MCF 10A (cell line): ENCODE data around the gene SCNN1G. TPM values are rescaled to one million over a fixed set of nuclear protein-coding genes. Genes with fewer than 3 reads are reported as not detected.
A peak's percentile ranks its signal among the peaks of the same experiment; 100 is the strongest.
"Not testable (repeated sequence)": the region's sequence is repeated elsewhere in the genome, so short reads cannot be mapped to it uniquely, and the experiment has no call there.

Experiments
- BruUV-seq: library from RNA; stranded (reverse); fragments of 400-500 nt; replicated peaks from 2 replicates; lab custom pipeline; 2021; lab: Mats Ljungman, UMichigan
- CTCF ChIA-PET: fragments of 300-600 bp; sonication (Branson Sonifier 250); formaldehyde crosslinking; extraction: SDS; loops from one replicate; lab custom pipeline; 2021; ENCODE audit warnings: antibody characterized with exemption, inconsistent platforms; lab: Yijun Ruan, JAX
- POLR2A ChIA-PET: fragments of 300-600, 350-650 bp; sonication (Branson Sonifier 250); formaldehyde crosslinking; extraction: SDS; loops from one replicate; lab custom pipeline; 2020; ENCODE audit warnings: antibody characterized with exemption, inconsistent platforms; lab: Yijun Ruan, JAX
- DNase-seq: peaks from one replicate; pipeline ENCODE4 v3.0.0-alpha.2; 2018; ENCODE audit not compliant: unreplicated experiment
- H3K27ac Mint-ChIP-seq: one replicate; pipeline ENCODE4 v1.8.0; 2022; ENCODE audit warnings: mild to moderate bottlenecking, low read depth, mixed read lengths; ENCODE audit not compliant: unreplicated experiment
- H3K27me3 Mint-ChIP-seq: one replicate; pipeline ENCODE4 v1.8.0; 2022; ENCODE audit warnings: mixed read lengths; ENCODE audit not compliant: insufficient read depth, unreplicated experiment
- H3K36me3 Mint-ChIP-seq: one replicate; pipeline ENCODE4 v1.8.0; 2022; ENCODE audit warnings: mild to moderate bottlenecking, moderate library complexity, mixed read lengths; ENCODE audit not compliant: insufficient read depth, unreplicated experiment
- H3K4me1 Mint-ChIP-seq: one replicate; pipeline ENCODE4 v1.8.0; 2022; ENCODE audit warnings: mixed read lengths; ENCODE audit not compliant: insufficient read depth, unreplicated experiment
- H3K4me3 Mint-ChIP-seq: one replicate; pipeline ENCODE4 v1.8.0; 2022; ENCODE audit warnings: mild to moderate bottlenecking, moderate library complexity, mixed read lengths; ENCODE audit not compliant: unreplicated experiment
- H3K9me3 Mint-ChIP-seq: one replicate; pipeline ENCODE4 v1.8.0; 2022; ENCODE audit warnings: mixed read lengths; ENCODE audit not compliant: unreplicated experiment
- CTCF ChIP-seq: fragments of 200-600 bp; IDR thresholded peaks from one replicate; pipeline ENCODE4 v1.8.0; 2022; ENCODE audit warnings: antibody characterized with exemption, mild to moderate bottlenecking; ENCODE audit not compliant: unreplicated experiment
- intact Hi-C: fragments of 100-400 bp; cut with micrococcal nuclease; formaldehyde crosslinking; loops from 2 replicates; pipeline ENCODE4 v1.14.1; 2022
- total RNA-seq: library from RNA; stranded (reverse); gene quantifications from 2 replicates; pipeline ENCODE4 v1.2.3, GENCODE V29; 2022

SCNN1G gene
- total RNA-seq, 1 experiment from 2014 or later, result 11.9 TPM

GRCh38 chr16:23141500-23141899 is 41.0 kb upstream of the SCNN1G start:
- Mint-ChIP-seq H3K4me1 (peaks cover 18% of the 10 kb centered on the region), H3K27ac (no peak overlapping the region), H3K27me3 (no peaks in the 10 kb centered on the region), H3K4me3 (no peak overlapping the region), H3K36me3 (peaks cover 9% of the 10 kb centered on the region), H3K9me3 (no peaks in the 10 kb centered on the region)
- intact Hi-C loops, result no loop called here
- no TSS peak for BruUV-seq
- CTCF ChIA-PET, result interaction anchor here (0.9 to 1.9 kb wide), 4 partner anchors 11 to 294 kb away, joined by 3 to 15 read pairs (median 6); no protein-coding TSS in a partner anchor
- no peak for DNase-seq
- POLR2A ChIA-PET, result interaction anchor here (0.8 to 7.6 kb wide), 9 partner anchors 10 to 1639 kb away, joined by 3 to 63 read pairs (median 9); no protein-coding TSS in a partner anchor
- TF ChIP-seq CTCF, result no peak

DNA sequence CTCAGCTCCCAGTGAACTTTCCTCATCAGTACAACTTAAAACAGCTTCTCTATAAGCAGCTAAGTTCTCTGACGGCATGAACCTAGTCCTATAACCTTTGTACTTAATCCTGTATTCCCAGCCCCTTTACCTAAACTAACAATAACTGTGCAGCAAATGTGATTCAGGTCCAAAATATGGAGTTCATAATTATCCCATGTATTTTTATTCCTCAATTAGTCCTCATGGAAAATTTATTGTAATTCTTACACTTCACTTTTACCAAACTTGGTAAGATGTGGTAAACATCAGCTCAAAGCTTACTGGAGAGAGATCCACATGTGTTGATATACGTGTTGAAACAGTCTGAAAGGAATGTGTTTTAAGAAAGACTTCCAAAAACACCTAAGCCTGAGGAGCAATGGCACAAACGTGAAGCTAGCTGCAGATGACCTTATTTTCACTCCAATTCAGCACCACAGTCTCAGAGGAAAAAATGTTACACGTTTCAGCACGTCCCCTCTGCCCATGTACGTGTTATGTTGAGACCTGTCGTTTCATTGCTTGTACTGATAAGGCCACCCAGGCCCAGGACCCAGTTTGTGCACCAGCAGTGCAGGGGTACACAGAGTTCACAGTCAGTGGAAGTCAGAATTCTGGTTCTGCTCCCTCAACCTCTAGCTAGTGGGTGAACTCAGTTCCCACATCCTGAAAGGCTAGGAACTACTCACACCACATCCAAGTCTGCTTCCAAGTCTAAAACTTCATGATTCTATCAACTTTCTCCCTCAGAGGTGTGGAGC is 40.4 kb upstream of the SCNN1G start:
- ChIA-PET CTCF (interaction anchor here (0.5 to 1.9 kb wide), 15 partner anchors 8 to 932 kb away, joined by 3 to 15 read pairs (median 4); no protein-coding TSS in a partner anchor), POLR2A (interaction anchor here (0.6 to 7.6 kb wide), 12 partner anchors 9 to 1640 kb away, joined by 3 to 63 read pairs (median 5); no protein-coding TSS in a partner anchor)
- Mint-ChIP-seq H3K36me3 (peaks cover 9% of the 10 kb centered on the region), H3K27ac (no peak overlapping the region), H3K4me1 (peaks cover 18% of the 10 kb centered on the region), H3K27me3 (no peaks in the 10 kb centered on the region), H3K9me3 (no peaks in the 10 kb centered on the region), H3K4me3 (no peak overlapping the region)
- BruUV-seq, result no TSS peak
- peak; percentile 25 for DNase-seq
- intact Hi-C loops, result no loop called here
- TF ChIP-seq CTCF, result no peak

DNA sequence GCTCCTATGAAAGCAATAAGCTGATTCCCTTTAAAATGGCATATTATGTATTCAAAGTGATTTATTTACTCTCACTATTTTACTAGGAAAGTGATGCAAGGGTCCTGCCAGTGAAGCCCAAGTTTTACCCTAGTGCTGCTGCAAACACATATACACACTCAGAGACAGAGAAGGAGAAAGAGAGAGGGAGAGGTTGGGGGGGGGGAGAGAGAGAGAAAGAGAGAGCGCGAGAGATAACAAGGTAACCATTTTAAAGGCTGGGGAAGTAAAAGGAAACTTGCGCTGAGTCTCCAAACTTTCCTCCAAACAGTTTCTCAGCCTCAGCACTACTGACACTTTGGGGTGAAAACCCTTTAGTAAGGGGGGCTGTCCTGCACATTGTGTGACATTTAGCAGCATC is 39.2 kb upstream of the SCNN1G start:
- H3K27me3 Mint-ChIP-seq, result no peaks in the 10 kb centered on the region
- H3K9me3 Mint-ChIP-seq, result no peaks in the 10 kb centered on the region
- ChIA-PET POLR2A (interaction anchor here (0.6 to 7.6 kb wide), 5 partner anchors 12 to 1641 kb away, joined by 3 to 63 read pairs (median 17); no protein-coding TSS in a partner anchor), CTCF (interaction anchor here (1.2 to 1.9 kb wide), 3 partner anchors 10 to 291 kb away, joined by 3 to 7 read pairs (median 7); no protein-coding TSS in a partner anchor)
- H3K27ac Mint-ChIP-seq, result no peak overlapping the region
- no peak for TF ChIP-seq CTCF
- intact Hi-C loops, result no loop called here
- no peak for DNase-seq
- no peak overlapping the region for H3K4me3 Mint-ChIP-seq
- peaks cover 9% of the 10 kb centered on the region for H3K36me3 Mint-ChIP-seq
- H3K4me1 Mint-ChIP-seq, result peaks cover 24% of the 10 kb centered on the region
- no TSS peak for BruUV-seq

DNA sequence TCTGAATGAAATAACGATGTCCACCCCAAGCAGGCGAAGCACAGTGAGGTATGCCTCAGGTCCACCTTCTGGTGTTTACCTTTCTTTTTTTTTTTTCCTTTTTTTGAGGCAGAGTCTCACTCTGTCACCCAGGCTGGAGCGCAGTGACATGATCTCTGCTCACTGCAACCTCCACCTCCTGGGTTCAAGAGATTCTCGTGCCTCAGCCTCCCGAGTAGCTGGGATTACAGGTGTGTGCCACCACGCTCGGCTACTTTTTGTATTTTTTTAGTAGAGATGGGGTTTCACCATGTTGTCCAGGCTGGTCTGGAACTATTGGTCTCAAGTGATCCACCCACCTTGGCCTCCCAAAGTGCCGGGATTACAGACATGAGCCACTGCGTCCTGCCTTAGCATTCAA is 38.2 kb upstream of the SCNN1G start:
- H3K9me3 Mint-ChIP-seq, BruUV-seq, DNase-seq, H3K27me3 Mint-ChIP-seq, intact Hi-C loops, H3K36me3 Mint-ChIP-seq, H3K4me3 Mint-ChIP-seq, H3K27ac Mint-ChIP-seq: not testable (repeated sequence)
- peaks cover 19% of the 10 kb centered on the region for H3K4me1 Mint-ChIP-seq
- POLR2A ChIA-PET, result interaction anchor here (1.6 to 7.6 kb wide), 3 partner anchors 13 to 73 kb away, joined by 13 to 63 read pairs (median 59); no protein-coding TSS in a partner anchor
- CTCF ChIA-PET, result interaction anchor here (1.0 to 1.4 kb wide), 3 partner anchors 8 to 292 kb away, joined by 3 to 5 read pairs (median 4); no protein-coding TSS in a partner anchor
